HG03571 (cell line): ENCODE results near the gene PIK3R1.

ENCODE experiments used
- ATAC-seq: cut with Tn5 transposase; IDR thresholded peaks from one replicate; pipeline ENCODE4 v1.9.1; 2021; ENCODE audit not compliant: unreplicated experiment

Gene PIK3R1

GRCh38 chr5:68268101-68268851 is 52.7 kb downstream of the PIK3R1 start:
- ATAC-seq, result no peak

GRCh38 chr5:68268852-68269130 is 53.2 kb downstream of the PIK3R1 start:
- ATAC-seq, result no peak

DNA sequence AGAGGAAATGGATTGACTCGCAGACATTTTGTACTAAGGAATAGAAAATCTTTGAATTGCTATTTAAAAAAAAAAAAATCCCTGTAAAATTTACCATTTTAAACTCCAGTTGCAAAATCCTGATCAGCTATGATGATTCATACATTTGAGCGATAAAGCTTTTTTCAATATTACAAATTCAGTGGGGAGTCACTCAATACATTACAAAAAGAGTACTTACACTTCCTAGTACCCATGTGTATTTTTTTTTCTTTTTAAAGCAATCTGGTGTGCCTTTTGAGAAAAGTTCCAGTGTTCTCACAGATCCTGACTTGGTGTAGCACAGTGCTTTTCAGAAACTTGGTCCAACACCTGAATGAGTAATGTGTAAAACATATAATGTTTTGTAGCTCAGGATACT is 54.3 kb downstream of the PIK3R1 start:
- ATAC-seq, result no peak

- no peak for ATAC-seq
Measured at GRCh38 chr5:68270399-68270975, 54.9 kb downstream of the PIK3R1 start.

DNA sequence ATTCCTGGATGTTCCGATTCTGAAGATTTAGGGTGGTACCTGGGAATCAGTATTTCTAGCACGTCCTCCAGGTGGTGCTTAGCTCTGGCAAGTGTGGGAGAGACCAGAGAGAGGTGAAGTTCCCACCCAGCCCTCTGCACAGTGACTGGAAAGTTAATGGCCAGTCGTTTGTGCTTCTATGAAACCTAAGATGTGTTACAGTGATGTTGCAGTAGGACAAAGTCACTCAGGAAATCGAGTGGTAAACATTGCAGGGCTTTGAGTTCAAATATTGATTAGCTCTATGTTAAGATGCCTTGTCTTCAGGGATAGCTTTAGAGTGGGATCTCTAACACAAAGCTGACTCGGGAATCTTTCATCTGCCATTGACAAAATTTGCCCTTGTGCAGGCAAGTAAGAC is 55.6 kb downstream of the PIK3R1 start:
- ATAC-seq, result no peak

GRCh38 chr5:68272289-68272688 is 56.7 kb downstream of the PIK3R1 start:
- no peak for ATAC-seq

GRCh38 chr5:68273717-68274409 is 58.3 kb downstream of the PIK3R1 start:
- ATAC-seq, result no peak

DNA sequence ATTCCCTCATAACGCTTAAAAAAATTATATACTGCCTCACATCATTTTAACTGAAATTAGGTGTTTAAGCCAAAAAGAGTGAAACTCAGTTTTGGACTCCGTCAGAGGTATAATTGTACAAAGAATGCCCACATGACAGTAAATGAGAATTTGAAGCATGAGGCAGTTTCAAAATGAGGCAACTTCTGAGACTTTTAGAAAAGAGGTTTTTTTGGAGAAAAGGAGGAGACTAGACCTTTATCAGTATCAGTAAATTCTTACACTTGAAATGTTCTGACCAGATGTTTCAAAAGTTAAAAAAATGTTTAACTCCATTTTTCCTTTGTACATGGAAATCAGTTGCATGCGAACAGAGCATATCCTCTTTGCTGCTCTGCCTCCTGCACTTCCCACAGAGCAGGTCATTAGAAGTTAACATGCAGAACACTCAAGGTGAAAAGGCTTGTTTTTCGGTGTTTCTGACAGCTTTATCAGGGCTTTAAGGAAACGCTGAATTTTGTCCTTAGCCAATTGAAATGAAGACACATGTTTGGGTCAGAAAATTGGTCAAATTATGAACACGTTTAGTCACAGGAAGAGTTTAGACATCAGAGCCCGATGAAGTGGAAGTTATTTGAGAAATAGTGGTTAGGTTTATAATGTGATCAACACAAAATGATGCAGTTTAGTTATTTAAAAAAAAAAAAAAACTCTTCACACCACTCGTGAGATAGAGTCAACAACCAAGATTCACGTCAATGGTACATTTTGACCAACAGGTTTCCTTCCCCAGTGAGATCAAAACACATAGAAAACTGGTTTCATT is 59.5 kb downstream of the PIK3R1 start:
- no peak for ATAC-seq

DNA sequence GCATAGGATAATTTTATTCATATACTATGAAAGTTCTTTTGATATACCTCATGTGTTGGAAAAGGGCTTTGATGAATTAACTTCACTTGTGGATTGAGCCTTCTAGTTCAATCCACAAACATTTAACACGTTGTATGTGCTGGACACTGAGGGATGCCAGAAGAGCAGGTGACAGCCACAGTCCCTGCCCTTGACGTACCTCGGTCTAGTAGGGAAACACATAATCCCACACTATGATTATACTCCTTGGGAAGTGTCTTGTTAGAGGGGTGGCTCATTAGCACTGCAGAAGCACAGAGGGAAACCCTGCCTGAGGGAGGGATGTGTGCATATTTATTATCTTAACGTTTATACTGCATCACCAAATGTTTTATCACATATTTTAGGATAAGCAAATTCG is 61.2 kb downstream of the PIK3R1 start:
- no peak for ATAC-seq

DNA sequence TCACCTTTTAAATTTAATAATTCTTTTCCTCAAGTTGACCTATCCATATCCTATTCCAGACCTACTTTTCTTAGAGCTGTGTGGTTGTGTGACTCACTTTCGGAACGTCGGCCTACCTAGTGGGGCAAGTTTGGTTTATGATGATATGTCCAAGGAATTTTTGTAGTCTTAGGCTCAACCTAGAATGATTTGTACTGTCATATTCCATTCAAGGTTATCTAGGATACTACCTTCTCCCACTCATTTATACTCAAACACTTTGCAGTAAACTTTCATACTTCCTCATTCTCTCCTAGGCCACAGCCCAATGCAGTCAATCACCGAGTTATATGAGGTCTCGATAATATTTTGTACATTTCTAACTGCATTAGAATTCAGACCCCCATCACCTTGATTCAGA is 61.9 kb downstream of the PIK3R1 start:
- no peak for ATAC-seq

DNA sequence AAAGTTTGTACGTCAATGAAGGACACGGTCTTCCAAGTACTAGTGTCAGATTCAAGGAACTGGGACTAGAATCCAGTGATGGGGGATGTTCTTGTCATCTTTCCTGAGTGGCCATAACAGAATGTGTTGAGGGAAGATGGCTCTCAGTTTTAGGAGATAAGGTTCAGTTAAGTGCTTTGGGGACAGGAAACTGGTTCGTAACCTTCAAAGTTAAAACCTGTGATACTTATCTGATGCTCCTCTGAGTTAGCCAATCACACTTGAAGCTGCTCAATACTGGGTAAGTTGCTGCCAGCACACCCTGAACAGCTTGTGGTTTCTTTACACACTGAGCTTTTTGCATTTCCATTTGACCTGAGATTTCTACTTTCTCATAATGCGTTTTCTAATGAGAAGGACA is 64.4 kb downstream of the PIK3R1 start:
- no peak for ATAC-seq

GRCh38 chr5:68282001-68282400 is 66.4 kb downstream of the PIK3R1 start:
- no peak for ATAC-seq

- no peak for ATAC-seq
Measured at GRCh38 chr5:68283766-68284165, 68.2 kb downstream of the PIK3R1 start.

- no peak for ATAC-seq
Measured at GRCh38 chr5:68285075-68285840, 69.7 kb downstream of the PIK3R1 start.

DNA sequence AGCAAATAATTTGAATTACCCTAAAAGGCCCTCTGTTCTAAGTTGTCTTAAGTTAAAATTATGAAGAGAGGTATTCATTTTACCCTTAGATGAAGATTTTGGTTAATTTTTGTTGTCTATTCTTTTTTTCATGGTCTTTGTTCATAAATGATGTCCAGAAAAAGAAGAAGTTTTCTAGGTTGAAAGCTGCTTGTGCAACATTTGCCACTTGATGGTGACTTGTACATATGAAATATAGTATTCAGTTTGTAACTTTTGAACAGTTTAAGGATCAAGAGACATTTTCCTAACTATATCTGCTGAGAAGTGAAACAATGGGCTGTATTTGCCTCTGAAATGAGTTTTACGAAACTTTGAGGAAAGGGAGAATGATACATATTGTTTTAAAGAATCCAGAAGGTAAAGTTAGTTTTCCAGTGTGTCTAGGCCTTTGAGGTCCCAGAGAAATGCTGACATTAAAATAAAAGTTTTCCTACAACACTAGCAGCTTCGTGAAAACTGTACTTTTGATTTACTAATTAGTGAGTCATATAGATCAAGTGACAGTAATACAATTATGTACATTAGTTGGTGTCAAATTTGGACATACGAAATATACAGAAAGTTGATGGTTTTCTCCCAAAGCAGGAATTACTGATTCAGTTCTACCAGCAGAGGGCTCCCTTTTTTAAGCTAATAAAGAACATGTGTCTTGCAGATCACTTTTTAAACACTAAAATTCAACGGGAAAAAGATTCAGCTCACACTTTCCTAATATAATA is 70.5 kb downstream of the PIK3R1 start:
- no peak for ATAC-seq

DNA sequence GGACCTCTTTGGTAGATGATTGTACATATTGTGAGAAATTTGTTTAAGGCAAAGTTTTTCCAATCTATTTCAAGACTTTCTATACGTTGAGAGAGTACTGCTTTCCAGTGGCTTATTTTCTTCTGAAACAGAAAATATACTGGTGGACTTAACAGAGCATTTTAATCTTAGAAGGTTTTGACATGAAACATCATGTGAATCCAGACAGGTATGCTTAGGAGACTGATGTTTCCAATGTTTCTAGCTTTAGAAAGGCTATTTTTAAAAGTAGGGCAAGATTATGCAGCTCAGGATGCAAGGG is 71.0 kb downstream of the PIK3R1 start:
- no peak for ATAC-seq

GRCh38 chr5:68287631-68287975 is 72.0 kb downstream of the PIK3R1 start:
- no peak for ATAC-seq

GRCh38 chr5:68287976-68288706 is 72.6 kb downstream of the PIK3R1 start:
- peak; percentile 79 for ATAC-seq

DNA sequence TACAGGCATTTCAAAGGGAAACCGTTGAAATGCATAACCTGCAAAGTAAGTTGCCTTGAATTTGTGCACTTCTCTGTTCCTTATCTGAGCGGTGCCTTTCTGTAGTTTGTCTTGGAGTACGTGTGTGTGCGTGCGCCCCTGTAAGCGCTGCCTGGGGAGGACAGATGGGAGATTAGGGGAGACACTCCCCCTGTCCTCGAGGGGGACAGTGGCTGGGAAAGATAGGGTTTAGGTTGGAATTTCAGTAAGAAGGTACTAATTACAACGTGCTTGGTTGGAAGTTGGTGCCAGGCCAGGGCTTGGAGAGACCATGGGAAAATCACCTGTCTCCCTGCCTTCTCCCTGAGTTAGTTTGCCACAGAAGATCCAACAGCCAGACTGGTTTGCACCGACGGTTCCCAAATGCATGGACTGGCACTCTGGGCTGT is 73.2 kb downstream of the PIK3R1 start:
- ATAC-seq, result peak; percentile 9

DNA sequence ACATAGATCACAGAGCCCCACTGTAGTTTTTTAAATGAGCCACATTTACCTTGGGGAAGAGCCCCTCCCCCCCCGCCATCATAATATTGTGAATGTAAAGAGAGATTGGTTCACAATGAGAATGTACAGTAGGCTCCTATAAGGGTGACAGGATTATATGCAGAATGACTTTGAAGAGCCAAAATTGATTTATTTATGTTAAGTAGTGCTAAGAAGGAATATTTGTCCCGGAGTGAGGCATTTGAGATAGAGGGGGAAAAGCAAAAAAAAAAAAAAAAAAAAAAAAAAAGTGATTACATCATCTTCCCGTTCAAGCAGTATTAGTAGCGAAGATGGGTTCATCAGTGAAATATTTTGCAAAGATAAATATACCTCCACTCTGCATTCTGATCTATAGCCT is 73.9 kb downstream of the PIK3R1 start:
- ATAC-seq, result no peak
